Stomach (tissue), 9 donors: ENCODE measurements around the gene R3HDM2. TPM values are rescaled to one million over a fixed set of nuclear protein-coding genes. Genes with fewer than 3 reads are reported as not detected.

Source experiments
- DNase-seq, 2 donors: peaks; one replicate each; pipeline versions ENCODE4 v3.0.0 to v3.0.0-alpha.2; 2013 to 2019
- H3K27ac ChIP-seq, 5 donors: fragments of 200-600 bp in 4 of 5; sonication (generic) in 4 of 5; one replicate each; pipeline ENCODE4 v1.5.1; 2013 to 2019; ENCODE audit warnings: mild to moderate bottlenecking in 1 of 5, moderate library complexity in 1 of 5
- H3K27me3 ChIP-seq, 3 donors: fragments of 200-600 bp; sonication (generic); one replicate each; pipeline ENCODE4 v1.5.1; 2017 to 2019; ENCODE audit warnings: mixed run types in 1 of 3
- H3K36me3 ChIP-seq, 4 donors: fragments of 200-600 bp; sonication (generic); 1 replicate in 3 of 4; 2 replicates in 1 of 4; pipeline ENCODE4 v1.5.1; 2016 to 2019
- H3K4me1 ChIP-seq, 4 donors: fragments of 200-600 bp; sonication (generic); one replicate each; pipeline ENCODE4 v1.5.1; 2016 to 2019
- H3K4me3 ChIP-seq, 4 donors: fragments of 200-600 bp; sonication (generic) in 3 of 4; one replicate each; pipeline ENCODE4 v1.5.1; 2016 to 2019; ENCODE audit warnings: mild to moderate bottlenecking in 1 of 4
- H3K9me3 ChIP-seq, 4 donors: fragments of 200-600 bp; sonication (generic); one replicate each; pipeline ENCODE4 v1.5.1; 2016 to 2019
- CTCF ChIP-seq, 7 experiments: fragments of 450-650 bp in 4 of 7; fragments of 200-600 bp in 3 of 7; sonication (generic) in 3 of 7; IDR thresholded peaks; one replicate each; pipeline ENCODE4 v1.5.1; 2016 to 2019; ENCODE audit warnings: antibody characterized with exemption in 7 of 7, control low read depth in 2 of 7, mild to moderate bottlenecking in 1 of 7
- EP300 ChIP-seq: sonication (generic); formaldehyde crosslinking; IDR thresholded peaks from one replicate; pipeline ENCODE4 v1.6.1; 2017; ENCODE audit warnings: antibody characterized with exemption
- POLR2A ChIP-seq, 4 donors: fragments of 450-650 bp; IDR thresholded peaks; one replicate each; pipeline ENCODE4 v1.6.1; 2016; ENCODE audit warnings: antibody characterized with exemption in 4 of 4, control low read depth in 2 of 4, mild to moderate bottlenecking in 1 of 4, moderate library complexity in 1 of 4
- POLR2AphosphoS5 ChIP-seq, 3 donors: sonication (generic); formaldehyde crosslinking; IDR thresholded peaks; one replicate each; pipeline ENCODE4 v1.6.1; 2016; ENCODE audit warnings: antibody characterized with exemption in 3 of 3
- WGBS, 5 donors: extraction: QIAGEN DNeasy Blood & Tissue Kit in 3 of 5; methylation state at CpG; one replicate each; pipeline versions ENCODE4 v1.1.5 to v1.1.7; 2013 to 2018; 5-methylcytosine and 5-hydroxymethylcytosine counted together
- intact Hi-C: fragments of 100-400 bp; cut with DNase I; formaldehyde crosslinking; loops from one replicate; pipeline ENCODE4 v1.15.1; 2023; ENCODE audit warnings: low total_unique reads
- polyA plus RNA-seq, 3 donors: library from polyadenylated mRNA; stranded (reverse); fragments of 200-250 nt; gene quantifications; one replicate each; pipeline ENCODE4 v1.2.3, GENCODE V29; 2013
- total RNA-seq, 5 donors: library from RNA; depleted of rRNA; stranded (reverse); fragments of >200 nt; gene quantifications; one replicate each; pipeline versions ENCODE4 v1.1.0 to v1.2.3, GENCODE V29; 2014 to 2016
- donor health status: healthy with polysubstance abuse.
- donor health status: Bipolar disorder and iron deficiency.
- donor health status: healthy.

Gene R3HDM2
- total and polyA plus RNA-seq, 8 donors, result 12.4 to 64.3 (median 24.5) TPM

GRCh38 chr12:57465030-57465746, 34.3 kb upstream of the R3HDM2 start:
- WGBS, 5 donors, result 82 to 89% (median 83%) methylated on average over 6 of the region's 6 CpGs

DNA sequence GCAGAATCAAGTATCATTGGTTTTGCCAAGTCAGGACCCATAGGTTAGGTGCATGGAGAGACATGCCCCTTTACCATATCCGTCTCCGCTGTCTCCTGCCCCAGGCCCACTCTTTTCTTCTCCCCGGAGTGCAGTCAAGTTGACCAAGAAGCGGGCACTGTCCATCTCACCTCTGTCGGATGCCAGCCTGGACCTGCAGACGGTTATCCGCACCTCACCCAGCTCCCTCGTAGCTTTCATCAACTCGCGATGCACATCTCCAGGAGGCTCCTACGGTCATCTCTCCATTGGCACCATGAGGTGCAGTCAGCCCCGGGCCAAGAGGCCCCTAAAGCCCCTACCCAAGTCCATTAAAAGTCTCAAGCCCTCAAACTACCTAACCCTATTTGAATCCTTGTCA, 33.7 kb upstream of the R3HDM2 start:
- no peak for DNase-seq
- Histone ChIP-seq H3K27ac (no peak overlapping the region), H3K4me3 (no peak overlapping the region), H3K4me1 (peaks cover 30 to 36% (median 35%) of the 10 kb centered on the region in 4 donors), H3K27me3 (peaks cover 0 to 51% (median 13%) of the 10 kb centered on the region in 3 donors), H3K9me3 (no peaks in the 10 kb centered on the region), H3K36me3 (peaks cover 0 to 9% (median 0%) of the 10 kb centered on the region in 4 donors)
- intact Hi-C loops, result no loop called here
- WGBS, 5 donors, result 90 to 94% (median 92%) methylated on average over 12 of the region's 12 CpGs
- TF ChIP-seq EP300 (no peak), POLR2AphosphoS5 (IDR thresholded peaks at IDR 0.05) (no peak), CTCF (IDR thresholded peaks at IDR 0.05) (no peak), POLR2A (IDR thresholded peaks at IDR 0.05) (no peak)

More at GRCh38 chr12:57465030-57465746, 34.3 kb upstream of the R3HDM2 start:
- no peak for DNase-seq
- Histone ChIP-seq H3K27me3 (peaks cover 0 to 51% (median 13%) of the 10 kb centered on the region in 3 donors), H3K4me3 (no peak overlapping the region), H3K9me3 (no peaks in the 10 kb centered on the region), H3K4me1 (peaks cover 26 to 31% (median 29%) of the 10 kb centered on the region in 4 donors), H3K36me3 (peaks cover 0 to 14% (median 1%) of the 10 kb centered on the region in 4 donors), H3K27ac (no peak overlapping the region)
- TF ChIP-seq POLR2AphosphoS5 (IDR thresholded peaks at IDR 0.05), result no peak
- TF ChIP-seq POLR2A (IDR thresholded peaks at IDR 0.05), result no peak
- TF ChIP-seq EP300, result no peak
- no peak for TF ChIP-seq CTCF (IDR thresholded peaks at IDR 0.05)
- intact Hi-C loops, result no loop called here

- no peaks in the 10 kb centered on the region for H3K36me3 ChIP-seq
- no peaks in the 10 kb centered on the region for H3K9me3 ChIP-seq
- H3K4me1 ChIP-seq, result peaks cover 30 to 44% (median 40%) of the 10 kb centered on the region in 4 donors
- peak overlapping the region in 4 of 5 donors; percentile 71 to 81 (median 79) for H3K27ac ChIP-seq
- peaks cover 0 to 36% (median 13%) of the 10 kb centered on the region in 3 donors for H3K27me3 ChIP-seq
- intact Hi-C loops, result no loop called here
- peak overlapping the region in 3 of 4 donors; percentile 55 to 69 (median 55) for H3K4me3 ChIP-seq
- no peak for TF ChIP-seq EP300
- TF ChIP-seq CTCF (IDR thresholded peaks at IDR 0.05), result peak in 2 of 7 experiments; percentile 1 to 32
- 22 to 31% (median 30%) methylated on average over 5 of the region's 5 CpGs for WGBS, 5 donors
- no peak for DNase-seq
Observed at GRCh38 chr12:57462912-57463253, 32.0 kb upstream of the R3HDM2 start.

- peaks cover 30 to 44% (median 40%) of the 10 kb centered on the region in 4 donors for H3K4me1 ChIP-seq
- TF ChIP-seq CTCF (IDR thresholded peaks at IDR 0.05), result peak in 5 of 7 experiments; percentile 86 to 94 (median 92)
- TF ChIP-seq POLR2AphosphoS5 (IDR thresholded peaks at IDR 0.05), result peak in 2 of 3 donors; percentile 38 to 49
- no peak for TF ChIP-seq EP300
- no peak for TF ChIP-seq POLR2A (IDR thresholded peaks at IDR 0.05)
- intact Hi-C loops, result no loop called here
- H3K27ac ChIP-seq, result peak overlapping the region; percentile 48 to 81 (median 79)
- H3K27me3 ChIP-seq, result peaks cover 0 to 31% (median 13%) of the 10 kb centered on the region in 3 donors
- WGBS, 5 donors, result 0 to 1% (median 0%) methylated on average over 20 to 28 of the region's 28 CpGs
- H3K36me3 ChIP-seq, result no peaks in the 10 kb centered on the region
- no peaks in the 10 kb centered on the region for H3K9me3 ChIP-seq
- peak; percentile 87 to 96 for DNase-seq
- H3K4me3 ChIP-seq, result peak overlapping the region; percentile 55 to 69 (median 61)
Observed at GRCh38 chr12:57462251-57462911, 31.5 kb upstream of the R3HDM2 start.
